Astrocyte (in vitro differentiated cells and primary cell): ENCODE measurements around the gene PDIA5.

Experiments used
- EZH2 ChIP-seq: IDR thresholded peaks from 2 replicates; pipeline ENCODE4 v1.6.1; 2012; ENCODE audit warnings: mild to moderate bottlenecking, low read length, inconsistent platforms; ENCODE audit not compliant: insufficient read depth
- TF ChIP-seq, protein P1 (sequence below): IDR thresholded peaks from 2 replicates; pipeline ENCODE4 v1.5.1; 2011; ENCODE audit warnings: low read depth, mild to moderate bottlenecking, inconsistent platforms, low read length, moderate library complexity; ENCODE audit not compliant: insufficient read depth

DNA sequence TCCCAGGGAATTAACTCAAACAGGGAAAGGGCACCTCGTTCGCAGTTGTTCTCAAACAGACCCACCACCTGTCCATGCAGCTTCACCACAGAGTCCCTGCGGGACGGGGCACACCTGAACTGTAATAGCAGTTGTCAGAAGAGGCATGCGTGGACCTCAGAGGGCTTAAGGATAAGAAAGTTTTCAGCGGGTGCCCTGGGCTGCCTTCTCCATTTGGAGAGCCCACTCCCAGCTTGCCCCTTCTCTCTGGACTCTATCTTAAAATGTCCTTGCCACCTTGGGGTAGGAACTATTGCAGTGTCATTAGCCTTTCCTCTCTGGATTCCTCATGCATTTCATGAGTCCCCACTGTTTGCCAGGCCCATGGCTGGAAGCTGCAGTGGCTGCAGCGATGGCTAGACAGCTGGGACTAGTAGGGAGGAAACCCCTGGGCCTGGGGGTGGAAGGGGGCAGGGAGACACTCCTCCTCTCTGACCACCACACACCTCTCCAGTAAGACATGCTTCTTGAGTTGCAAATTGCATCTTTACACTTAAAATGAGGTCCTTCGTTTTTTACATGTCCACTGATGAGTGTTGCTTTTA lies 33.5 kb downstream of the PDIA5 start:
- TF ChIP-seq EZH2: no peak
- TF ChIP-seq, protein P1, sequence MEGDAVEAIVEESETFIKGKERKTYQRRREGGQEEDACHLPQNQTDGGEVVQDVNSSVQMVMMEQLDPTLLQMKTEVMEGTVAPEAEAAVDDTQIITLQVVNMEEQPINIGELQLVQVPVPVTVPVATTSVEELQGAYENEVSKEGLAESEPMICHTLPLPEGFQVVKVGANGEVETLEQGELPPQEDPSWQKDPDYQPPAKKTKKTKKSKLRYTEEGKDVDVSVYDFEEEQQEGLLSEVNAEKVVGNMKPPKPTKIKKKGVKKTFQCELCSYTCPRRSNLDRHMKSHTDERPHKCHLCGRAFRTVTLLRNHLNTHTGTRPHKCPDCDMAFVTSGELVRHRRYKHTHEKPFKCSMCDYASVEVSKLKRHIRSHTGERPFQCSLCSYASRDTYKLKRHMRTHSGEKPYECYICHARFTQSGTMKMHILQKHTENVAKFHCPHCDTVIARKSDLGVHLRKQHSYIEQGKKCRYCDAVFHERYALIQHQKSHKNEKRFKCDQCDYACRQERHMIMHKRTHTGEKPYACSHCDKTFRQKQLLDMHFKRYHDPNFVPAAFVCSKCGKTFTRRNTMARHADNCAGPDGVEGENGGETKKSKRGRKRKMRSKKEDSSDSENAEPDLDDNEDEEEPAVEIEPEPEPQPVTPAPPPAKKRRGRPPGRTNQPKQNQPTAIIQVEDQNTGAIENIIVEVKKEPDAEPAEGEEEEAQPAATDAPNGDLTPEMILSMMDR: no peak
